Keratinocyte (primary cell): ENCODE results near the gene STEAP1B. TPM values are rescaled to one million over a fixed set of nuclear protein-coding genes. Genes with fewer than 3 reads are reported as not detected.

ENCODE experiments used
- DNase-seq: peaks from one replicate; pipeline ENCODE4 v3.0.0-alpha.2; 2011; ENCODE audit warnings: low read depth, missing footprints, low spot score
- FAIRE-seq: peaks from 2 replicates; lab custom pipeline; 2011; peaks lifted over from hg19 to GRCh38; lab: Jason Lieb, UNC
- H2AFZ ChIP-seq: 2 replicates; pipeline ENCODE4 v1.6.0; 2012; ENCODE audit warnings: low read length, control low read depth, inconsistent platforms; ENCODE audit not compliant: control insufficient read depth
- H3K27ac ChIP-seq: 2 replicates; pipeline ENCODE4 v1.5.1; 2011; ENCODE audit warnings: low read length; ENCODE audit not compliant: control insufficient read depth, insufficient read depth
- H3K27me3 ChIP-seq: 3 replicates; pipeline ENCODE4 v1.6.0; 2011; ENCODE audit warnings: low read length; ENCODE audit not compliant: control insufficient read depth, insufficient read depth; ENCODE audit errors: extremely low read depth
- H3K36me3 ChIP-seq, 2 experiments: 2 replicates in 1 of 2; 3 replicates in 1 of 2; pipeline ENCODE4 v1.5.1; 2011; ENCODE audit warnings: low read length in 2 of 2, mild to moderate bottlenecking in 1 of 2; ENCODE audit not compliant: control insufficient read depth in 2 of 2, insufficient read depth in 2 of 2; ENCODE audit errors: extremely low read depth in 1 of 2
- H3K4me1 ChIP-seq: 3 replicates; pipeline ENCODE4 v1.5.1; 2011; ENCODE audit warnings: low read length; ENCODE audit not compliant: control insufficient read depth, insufficient read depth; ENCODE audit errors: extremely low read depth
- H3K4me2 ChIP-seq: 3 replicates; pipeline ENCODE4 v1.6.0; 2011; ENCODE audit warnings: low read depth, low read length; ENCODE audit not compliant: control insufficient read depth, insufficient read depth; ENCODE audit errors: extremely low read depth
- H3K4me3 ChIP-seq, 3 experiments: fragments of 200-600 bp in 1 of 3; sonication (generic) in 1 of 3; 2 replicates in 2 of 3; 3 replicates in 1 of 3; pipeline ENCODE4 v1.5.1; 2011 to 2016; ENCODE audit warnings: low read length in 3 of 3, mild to moderate bottlenecking in 3 of 3, control low read depth in 2 of 3, inconsistent platforms in 1 of 3, low read depth in 1 of 3, mixed read lengths in 1 of 3, mixed run types in 1 of 3, moderate library complexity in 1 of 3; ENCODE audit not compliant: control insufficient read depth in 2 of 3, insufficient read depth in 2 of 3; ENCODE audit errors: extremely low read depth in 1 of 3
- H3K79me2 ChIP-seq: 2 replicates; pipeline ENCODE4 v1.6.0; 2012; ENCODE audit warnings: low read length; ENCODE audit not compliant: control insufficient read depth, insufficient read depth
- H3K9ac ChIP-seq: 3 replicates; pipeline ENCODE4 v1.6.0; 2011; ENCODE audit warnings: low read length; ENCODE audit not compliant: control insufficient read depth, insufficient read depth; ENCODE audit errors: extremely low read depth
- H3K9me1 ChIP-seq: 3 replicates; pipeline ENCODE4 v1.6.0; 2011; ENCODE audit warnings: low read length; ENCODE audit not compliant: control insufficient read depth, insufficient read depth; ENCODE audit errors: extremely low read depth
- H3K9me3 ChIP-seq: 2 replicates; pipeline ENCODE4 v1.5.1; 2012; ENCODE audit warnings: low read depth, low read length; ENCODE audit not compliant: control insufficient read depth
- H4K20me1 ChIP-seq: 3 replicates; pipeline ENCODE4 v1.6.0; 2011; ENCODE audit warnings: low read length; ENCODE audit not compliant: control insufficient read depth, insufficient read depth; ENCODE audit errors: extremely low read depth
- EZH2 ChIP-seq: IDR thresholded peaks from one replicate; pipeline ENCODE4 v1.6.1; 2012; ENCODE audit warnings: inconsistent platforms, mild to moderate bottlenecking, low read length, moderate library complexity
- dilution Hi-C: fragments of 300-500 bp; cut with MboI; formaldehyde crosslinking; loops from one replicate; pipeline ENCODE4 v1.7.0; 2020; ENCODE audit warnings: low sequenced_read_pairs; ENCODE audit not compliant: extremely low pct_ligation_motif_present
- polyA plus RNA-seq, 5 experiments: library from polyadenylated mRNA; depleted of rRNA in 3 of 5; stranded (reverse) in 3 of 5; stranded (forward) in 1 of 5; unstranded in 1 of 5; fragments of >200 nt; gene quantifications; 1 replicate in 1 of 5; 2 replicates in 3 of 5; 3 replicates in 1 of 5; pipeline versions ENCODE4 v1.2.1 to v1.2.3, GENCODE V29; 2011 to 2012; ENCODE audit warnings: missing spikeins in 2 of 5, low read depth in 1 of 5, low replicate concordance in 1 of 5
- TF ChIP-seq, protein P1 (sequence below), 3 experiments: IDR thresholded peaks in 1 of 3; conservative IDR thresholded peaks in 1 of 3; optimal IDR thresholded peaks in 1 of 3; 2 replicates in 2 of 3; 3 replicates in 1 of 3; pipeline versions ENCODE3 to v1.5.1; 2011; ENCODE audit warnings: low read length in 3 of 3, mild to moderate bottlenecking in 3 of 3, moderate library complexity in 2 of 3, control low read depth in 1 of 3, inconsistent platforms in 1 of 3; ENCODE audit not compliant: insufficient read depth in 2 of 3; ENCODE audit errors: extremely low read depth in 1 of 3

The STEAP1B gene
- polyA plus RNA-seq, 1 donor (not counting 4 experiments of a cell fraction or from before 2014, with no cell fraction given) = 18.9 TPM

DNA sequence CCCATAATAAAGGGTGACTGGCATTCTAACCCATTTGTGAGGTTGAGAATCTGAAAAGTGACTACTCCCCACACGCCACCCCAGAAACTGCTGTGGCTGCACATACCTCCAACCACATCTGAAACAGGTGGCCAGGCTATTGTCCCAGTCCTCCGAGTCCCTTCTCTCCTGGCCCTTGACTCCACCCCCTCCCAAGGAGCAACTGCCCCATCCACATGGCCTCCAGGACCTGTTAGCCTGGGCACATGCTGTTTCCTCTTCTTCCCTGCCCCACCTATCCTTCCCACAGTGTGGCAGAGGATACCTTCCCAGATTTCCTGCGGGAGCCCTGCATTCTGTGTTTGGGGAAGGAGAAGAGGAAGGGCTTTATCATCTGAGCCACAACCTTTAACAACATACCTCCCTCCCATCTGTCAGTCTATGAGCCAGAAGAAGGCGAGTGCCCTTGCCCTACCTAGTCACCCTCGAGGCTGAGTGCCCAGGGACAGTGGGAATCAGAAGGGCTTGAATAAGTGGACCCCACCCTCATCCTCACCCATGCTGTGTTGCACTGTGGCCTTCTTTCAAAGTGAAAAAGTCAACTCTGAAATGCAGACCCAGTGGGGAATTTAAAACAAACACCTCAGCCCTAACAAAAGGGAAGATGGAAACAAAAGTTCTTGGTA, 11.9 kb downstream of the STEAP1B start:
- FAIRE-seq = no peak
- Histone ChIP-seq H3K79me2 (no peaks in the 10 kb centered on the region), H3K9me3 (no peaks in the 10 kb centered on the region), H2AFZ (no peak overlapping the region), H3K36me3 (no peaks in the 10 kb centered on the region), H3K27me3 (no peaks in the 10 kb centered on the region), H3K9ac (no peak overlapping the region), H3K27ac (no peak overlapping the region), H3K4me3 (no peak overlapping the region), H3K4me1 (no peaks in the 10 kb centered on the region), H3K9me1 (no peaks in the 10 kb centered on the region), H4K20me1 (no peaks in the 10 kb centered on the region), H3K4me2 (no peak overlapping the region)
- dilution Hi-C loops = no loop called here
- DNase-seq = no peak
- TF ChIP-seq, protein P1, sequence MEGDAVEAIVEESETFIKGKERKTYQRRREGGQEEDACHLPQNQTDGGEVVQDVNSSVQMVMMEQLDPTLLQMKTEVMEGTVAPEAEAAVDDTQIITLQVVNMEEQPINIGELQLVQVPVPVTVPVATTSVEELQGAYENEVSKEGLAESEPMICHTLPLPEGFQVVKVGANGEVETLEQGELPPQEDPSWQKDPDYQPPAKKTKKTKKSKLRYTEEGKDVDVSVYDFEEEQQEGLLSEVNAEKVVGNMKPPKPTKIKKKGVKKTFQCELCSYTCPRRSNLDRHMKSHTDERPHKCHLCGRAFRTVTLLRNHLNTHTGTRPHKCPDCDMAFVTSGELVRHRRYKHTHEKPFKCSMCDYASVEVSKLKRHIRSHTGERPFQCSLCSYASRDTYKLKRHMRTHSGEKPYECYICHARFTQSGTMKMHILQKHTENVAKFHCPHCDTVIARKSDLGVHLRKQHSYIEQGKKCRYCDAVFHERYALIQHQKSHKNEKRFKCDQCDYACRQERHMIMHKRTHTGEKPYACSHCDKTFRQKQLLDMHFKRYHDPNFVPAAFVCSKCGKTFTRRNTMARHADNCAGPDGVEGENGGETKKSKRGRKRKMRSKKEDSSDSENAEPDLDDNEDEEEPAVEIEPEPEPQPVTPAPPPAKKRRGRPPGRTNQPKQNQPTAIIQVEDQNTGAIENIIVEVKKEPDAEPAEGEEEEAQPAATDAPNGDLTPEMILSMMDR (optimal IDR thresholded peaks at IDR 0.05 in 1 of 3, IDR thresholded peaks at IDR 0.05 in 1 of 3, conservative IDR thresholded peaks at IDR 0.05 in 1 of 3; ENCODE audit: extremely low read depth in 1 of 3, insufficient read depth in 2 of 3, low read length in 3 of 3) = no peak
- TF ChIP-seq EZH2 = no peak

DNA sequence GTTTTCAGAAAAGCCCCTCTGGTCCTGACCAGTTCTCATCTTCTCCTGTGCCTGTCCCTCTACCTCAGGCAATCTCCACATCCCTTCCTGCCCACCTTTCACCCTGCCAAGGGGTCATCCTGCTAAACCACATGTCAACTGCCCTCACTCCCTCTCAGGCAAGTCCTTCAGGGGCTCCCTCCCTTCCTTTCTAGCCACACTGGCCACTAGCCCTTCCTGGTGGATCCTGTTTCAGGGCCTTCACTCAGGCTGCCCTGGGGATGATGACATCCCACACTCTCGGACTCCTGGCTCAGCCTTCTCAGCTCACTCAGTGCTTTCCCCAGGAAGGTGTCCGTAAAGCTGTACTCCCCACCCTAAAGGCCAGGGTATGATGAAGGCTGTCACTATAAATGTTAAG, 13.4 kb downstream of the STEAP1B start:
- Histone ChIP-seq H3K9me1 (no peaks in the 10 kb centered on the region), H3K79me2 (no peaks in the 10 kb centered on the region), H4K20me1 (no peaks in the 10 kb centered on the region), H3K27me3 (no peaks in the 10 kb centered on the region), H3K4me1 (no peaks in the 10 kb centered on the region), H3K4me3 (no peak overlapping the region), H3K9ac (no peak overlapping the region), H3K36me3 (no peaks in the 10 kb centered on the region), H3K9me3 (no peaks in the 10 kb centered on the region), H3K27ac (no peak overlapping the region), H2AFZ (no peak overlapping the region), H3K4me2 (no peak overlapping the region)
- no peak for DNase-seq
- TF ChIP-seq, protein P1 (optimal IDR thresholded peaks at IDR 0.05 in 1 of 3, IDR thresholded peaks at IDR 0.05 in 1 of 3, conservative IDR thresholded peaks at IDR 0.05 in 1 of 3; ENCODE audit: extremely low read depth in 1 of 3, insufficient read depth in 2 of 3, low read length in 3 of 3) = no peak
- dilution Hi-C loops = no loop called here
- no peak for FAIRE-seq
